WI38 (cell line): ENCODE data around the gene ARL15.

Experiments used
- H3K4me3 ChIP-seq: 2 replicates; pipeline ENCODE4 v1.5.1; 2011; ENCODE audit warnings: low read depth, mild to moderate bottlenecking, control low read depth, low read length
- CTCF ChIP-seq: IDR thresholded peaks from 2 replicates; pipeline ENCODE4 v1.5.1; 2012; ENCODE audit warnings: low read depth, mild to moderate bottlenecking, control low read depth, low read length

The ARL15 gene

DNA sequence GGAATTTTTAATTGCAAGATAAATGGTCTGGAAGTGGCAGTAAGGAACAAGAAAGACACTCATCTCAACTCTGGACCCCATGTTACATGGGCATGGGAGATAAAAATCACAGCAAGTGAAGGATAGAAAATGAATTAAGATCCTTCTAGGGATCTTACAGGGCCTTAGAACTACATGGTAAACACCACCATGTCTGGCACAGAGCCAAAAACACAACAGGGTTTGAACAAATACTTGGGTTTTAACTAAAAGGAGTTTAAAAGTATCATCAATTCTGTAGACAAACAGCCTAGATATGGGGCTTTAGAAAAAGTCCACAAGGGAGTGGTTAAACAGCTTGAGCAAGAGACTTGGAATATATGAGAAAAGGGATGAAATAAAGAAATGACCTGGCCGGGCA is 366.4 kb downstream of the ARL15 start:
- TF ChIP-seq CTCF: no peak
- no peak overlapping the region for H3K4me3 ChIP-seq

- H3K4me3 ChIP-seq: no peak overlapping the region
- TF ChIP-seq CTCF: no peak
Observed at GRCh38 chr5:53942724-53943123, 367.6 kb downstream of the ARL15 start.

GRCh38 chr5:53940921-53941320 is 369.5 kb downstream of the ARL15 start:
- TF ChIP-seq CTCF: no peak
- no peak overlapping the region for H3K4me3 ChIP-seq

- TF ChIP-seq CTCF: no peak
- no peak overlapping the region for H3K4me3 ChIP-seq
Observed at GRCh38 chr5:53937467-53937866, 372.9 kb downstream of the ARL15 start.

- TF ChIP-seq CTCF: no peak
- no peak overlapping the region for H3K4me3 ChIP-seq
Observed at GRCh38 chr5:53936481-53937352, 373.7 kb downstream of the ARL15 start.

DNA sequence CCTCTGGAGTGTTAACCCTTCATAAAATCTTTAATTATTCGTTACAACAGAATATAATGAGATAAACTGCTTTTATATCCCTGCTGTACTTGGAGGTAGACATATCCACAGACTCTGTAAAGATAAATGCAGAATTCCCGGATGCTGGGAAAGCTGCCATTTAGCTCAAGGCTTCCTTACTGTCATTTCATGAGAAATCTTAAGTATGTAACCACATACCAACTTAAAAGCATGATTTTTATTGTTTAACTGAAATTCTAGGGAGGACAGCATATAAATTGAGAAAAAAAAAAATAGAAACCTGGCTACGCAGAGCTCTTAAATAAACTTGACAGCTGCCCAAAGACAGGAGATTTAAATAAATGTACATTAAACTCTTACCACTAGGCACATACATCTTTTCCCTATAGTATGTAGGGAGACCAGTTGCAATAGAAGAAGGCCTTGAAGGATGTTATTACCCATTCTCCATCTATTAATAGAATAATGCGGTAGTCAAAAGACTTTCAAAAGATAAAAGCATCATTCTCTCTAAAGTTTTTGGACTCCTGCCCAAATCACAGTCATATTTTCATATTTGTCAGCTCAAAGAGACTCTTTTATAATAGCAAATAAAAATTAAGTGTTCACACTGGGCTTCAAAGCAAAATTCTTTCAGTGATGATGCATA is 376.1 kb downstream of the ARL15 start:
- TF ChIP-seq CTCF: no peak
- H3K4me3 ChIP-seq: no peak overlapping the region

DNA sequence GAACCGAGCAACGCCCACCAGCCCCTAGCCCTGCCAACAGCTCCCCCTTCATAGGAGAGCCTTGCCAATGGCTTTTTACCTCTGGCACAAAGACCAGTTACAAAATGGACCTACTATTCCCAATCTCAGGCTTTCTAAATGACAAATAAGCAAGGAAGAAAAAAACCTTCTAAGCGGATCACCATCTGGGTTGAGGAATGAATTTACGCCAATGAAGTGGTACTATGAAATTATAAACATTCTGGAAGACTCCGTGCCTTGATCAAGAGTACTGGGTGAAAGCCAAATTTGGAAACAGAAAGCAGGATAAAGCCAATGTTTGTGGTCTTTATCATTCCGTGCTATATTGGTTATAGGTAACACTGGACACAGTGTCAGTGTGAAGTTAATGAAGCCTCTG is 378.0 kb downstream of the ARL15 start:
- TF ChIP-seq CTCF: no peak
- no peak overlapping the region for H3K4me3 ChIP-seq
